ENCODE data around the gene MAP3K20. TPM values are rescaled to one million over a fixed set of nuclear protein-coding genes. Genes with fewer than 3 reads are reported as not detected.

MAP3K20 gene
- total and polyA plus RNA-seq, 2 of the 8 experiments (the other 6 are each of a cell fraction or from before 2014, with no cell fraction given) = 3.1 to 11.1 TPM

DNA sequence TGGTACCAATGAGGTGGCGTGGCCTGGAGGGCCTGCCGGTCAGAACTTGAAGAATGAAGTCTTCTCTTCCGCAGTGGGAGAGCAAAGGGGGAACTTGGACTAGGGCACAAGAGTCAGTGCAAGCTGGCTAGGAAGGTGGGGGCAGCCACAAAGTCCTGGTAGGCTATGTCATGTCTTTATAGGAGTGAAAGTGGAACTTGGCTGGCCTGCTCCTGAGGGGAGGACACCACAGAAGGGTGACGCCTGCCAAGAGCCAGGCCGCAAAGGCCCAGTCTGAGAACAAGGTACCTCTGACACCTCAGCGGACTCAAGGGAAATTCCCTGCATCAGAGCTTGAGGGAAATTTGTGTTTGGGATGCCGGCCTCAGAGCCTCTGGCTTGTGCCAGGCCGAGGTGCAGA lies 32.2 kb upstream of the MAP3K20 start:
- Histone ChIP-seq H3K18ac (ENCODE audit: extremely low read depth, low read length) (no peak overlapping the region), H4K5ac (ENCODE audit: insufficient read length, low read depth, low read length) (no peak overlapping the region), H3K23ac (ENCODE audit: insufficient read length) (no peak overlapping the region), H2AFZ (ENCODE audit: low read length) (no peak overlapping the region), H2BK120ac (replicated peaks; ENCODE audit: low read depth, low read length) (no peak overlapping the region), H2BK5ac (ENCODE audit: low read depth, low read length) (no peak overlapping the region), H3K36me3 (ENCODE audit: control insufficient read depth in 2 of 4, insufficient read depth in 4 of 4, low read length in 3 of 4) (no peaks in the 10 kb centered on the region), H2AK5ac (ENCODE audit: low read depth, low read length) (no peak overlapping the region), H3K14ac (ENCODE audit: insufficient read length) (no peak overlapping the region), H3K9me3 (ENCODE audit: insufficient read depth in 2 of 2, low read depth in 1 of 2, low read length in 1 of 2) (no peaks in the 10 kb centered on the region), H3K9ac (replicated peaks in 1 of 4; ENCODE audit: extremely low read depth in 1 of 4, low read depth in 3 of 4, low read length in 3 of 4) (no peak overlapping the region), H2BK20ac (ENCODE audit: low read length) (0 out of 2 replicates have a peak overlapping the region, but pooled peaks have one; percentile 38), H3K27me3 (replicated peaks in 1 of 4; ENCODE audit: control insufficient read depth in 3 of 4, extremely low read depth in 1 of 4, insufficient read depth in 3 of 4, low read length in 3 of 4) (no peaks in the 10 kb centered on the region), H4K20me1 (replicated peaks in 1 of 2; ENCODE audit: control insufficient read depth in 1 of 2, insufficient read depth in 2 of 2, low read length in 2 of 2) (no peaks in the 10 kb centered on the region), H3K4me3 (ENCODE audit: extremely low read depth in 1 of 4, insufficient read depth in 2 of 4, low read depth in 3 of 4, low read length in 4 of 4) (no peak overlapping the region), H3K79me1 (ENCODE audit: low read depth, low read length) (no peaks in the 10 kb centered on the region), H4K8ac (ENCODE audit: extremely low read depth, insufficient read depth, low read length) (no peak overlapping the region), H3K4me1 (replicated peaks in 1 of 4; ENCODE audit: control insufficient read depth in 3 of 4, insufficient read depth in 4 of 4, low read length in 3 of 4) (no peaks in the 10 kb centered on the region; a peak in 1 of 7 replicates), H3K79me2 (ENCODE audit: control insufficient read depth in 1 of 2, insufficient read depth in 2 of 2, low read length in 2 of 2) (no peaks in the 10 kb centered on the region), H3K56ac (replicated peaks; ENCODE audit: insufficient read length, low read depth, low read length) (no peak overlapping the region), H3K4ac (replicated peaks; ENCODE audit: insufficient read length, low read depth, low read length) (no peak overlapping the region), H4K91ac (replicated peaks; ENCODE audit: insufficient read length, low read length) (no peak overlapping the region), H3K27ac (ENCODE audit: low read depth, low read length) (no peak overlapping the region), H2BK15ac (ENCODE audit: low read length) (no peak overlapping the region), H2BK12ac (ENCODE audit: low read depth, low read length) (no peak overlapping the region), H3K4me2 (ENCODE audit: insufficient read depth in 1 of 2, low read depth in 2 of 2, low read length in 2 of 2) (no peak overlapping the region), H3K23me2 (ENCODE audit: low read depth, low read length) (no peaks in the 10 kb centered on the region)
- FAIRE-seq (no peak), DNase-seq (ENCODE audit: low read depth in 1 of 2, low spot score in 2 of 2) (no peak)
- ChIA-PET POLR2A (ENCODE audit: partially characterized antibody) (no interaction called here), CTCF (ENCODE audit: partially characterized antibody) (interaction anchor here (2.5 kb wide), 1 partner anchor 167 kb away, joined by 16 read pairs; no protein-coding TSS in a partner anchor)
- 90% methylated on average over 8 of the region's 8 CpGs; no CpG with 5 or more reads in 1 of the 2 experiments for WGBS, 2 experiments (ENCODE audit: extremely low coverage in 1 of 2, insufficient coverage in 1 of 2, insufficient read length in 1 of 2, insufficient replicate concordance in 2 of 2, low coverage in 1 of 2, low lambda C conversion rate in 2 of 2, missing lambda C conversion rate in 1 of 2)
- TF ChIP-seq SP1 (IDR thresholded peaks at IDR 0.05; ENCODE audit: low read depth, low read length) = no peak
- no peak for TF ChIP-seq CHD1 (IDR thresholded peaks at IDR 0.05; ENCODE audit: low read depth, low read length)
- no peak for TF ChIP-seq TAF1 (IDR thresholded peaks at IDR 0.05; ENCODE audit: low read depth, low read length)
- TF ChIP-seq SUZ12 (IDR thresholded peaks at IDR 0.05; ENCODE audit: low read length) = no peak
- TF ChIP-seq, protein P1, sequence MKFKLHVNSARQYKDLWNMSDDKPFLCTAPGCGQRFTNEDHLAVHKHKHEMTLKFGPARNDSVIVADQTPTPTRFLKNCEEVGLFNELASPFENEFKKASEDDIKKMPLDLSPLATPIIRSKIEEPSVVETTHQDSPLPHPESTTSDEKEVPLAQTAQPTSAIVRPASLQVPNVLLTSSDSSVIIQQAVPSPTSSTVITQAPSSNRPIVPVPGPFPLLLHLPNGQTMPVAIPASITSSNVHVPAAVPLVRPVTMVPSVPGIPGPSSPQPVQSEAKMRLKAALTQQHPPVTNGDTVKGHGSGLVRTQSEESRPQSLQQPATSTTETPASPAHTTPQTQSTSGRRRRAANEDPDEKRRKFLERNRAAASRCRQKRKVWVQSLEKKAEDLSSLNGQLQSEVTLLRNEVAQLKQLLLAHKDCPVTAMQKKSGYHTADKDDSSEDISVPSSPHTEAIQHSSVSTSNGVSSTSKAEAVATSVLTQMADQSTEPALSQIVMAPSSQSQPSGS (IDR thresholded peaks at IDR 0.05; ENCODE audit: low read length) = no peak
- TF ChIP-seq SP2 (IDR thresholded peaks at IDR 0.05; ENCODE audit: low read length) = no peak
- TF ChIP-seq CHD2 (IDR thresholded peaks at IDR 0.05; ENCODE audit: low read length) = no peak
- no peak for TF ChIP-seq EZH2 (IDR thresholded peaks at IDR 0.05; ENCODE audit: low read depth, low read length, severe bottlenecking)
- TF ChIP-seq KDM4A (IDR thresholded peaks at IDR 0.05; ENCODE audit: low read depth, low read length, severe bottlenecking) = no peak
- TF ChIP-seq YY1 (IDR thresholded peaks at IDR 0.05; ENCODE audit: low read depth, low read length) = no peak
- no peak for TF ChIP-seq GABPA (IDR thresholded peaks at IDR 0.05; ENCODE audit: borderline replicate concordance, insufficient read depth, low read length)
- TF ChIP-seq POLR2AphosphoS5 (IDR thresholded peaks at IDR 0.05; ENCODE audit: low read depth, low read length) = no peak
- TF ChIP-seq, protein P2, sequence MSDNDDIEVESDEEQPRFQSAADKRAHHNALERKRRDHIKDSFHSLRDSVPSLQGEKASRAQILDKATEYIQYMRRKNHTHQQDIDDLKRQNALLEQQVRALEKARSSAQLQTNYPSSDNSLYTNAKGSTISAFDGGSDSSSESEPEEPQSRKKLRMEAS (IDR thresholded peaks at IDR 0.05) = no peak
- no peak for TF ChIP-seq SIRT6 (IDR thresholded peaks at IDR 0.05; ENCODE audit: low read length)

Data from H1 (cell line).